A673 (cell line): Measurements from ENCODE around the gene ADAMTS9. TPM values are rescaled to one million over a fixed set of nuclear protein-coding genes. Genes with fewer than 3 reads are reported as not detected.

Experiments used
- BruUV-seq: library from RNA; stranded (reverse); fragments of 400-500 nt; replicated peaks from 2 replicates; lab custom pipeline; 2021; lab: Mats Ljungman, UMichigan
- CTCF ChIA-PET: fragments of 300-600 bp; sonication (Branson Sonifier 250); formaldehyde crosslinking; loops from one replicate; lab custom pipeline; 2022; ENCODE audit warnings: antibody characterized with exemption; lab: Charles Lee
- POLR2A ChIA-PET: fragments of 300-600 bp; sonication (Branson Sonifier 250); formaldehyde crosslinking; loops from one replicate; lab custom pipeline; 2022; ENCODE audit warnings: antibody characterized with exemption; ENCODE audit not compliant: low non-redundant PET; lab: Charles Lee
- DNase-seq: peaks from one replicate; pipeline ENCODE4 v3.0.0-alpha.2; 2015; ENCODE audit warnings: low spot score
- H3K27ac ChIP-seq: fragments of 200-600 bp; sonication (generic); 2 replicates; pipeline ENCODE4 v1.5.1; 2016; ENCODE audit warnings: mixed run types, low read depth, mild to moderate bottlenecking, mixed read lengths, antibody characterized with exemption, low read length; ENCODE audit not compliant: poor library complexity, severe bottlenecking
- H3K27me3 ChIP-seq: fragments of 200-600 bp; sonication (generic); replicated peaks from 2 replicates; pipeline ENCODE4 v1.6.1; 2017; ENCODE audit warnings: mixed run types, low read depth, mild to moderate bottlenecking, mixed read lengths, antibody characterized with exemption, low read length; ENCODE audit not compliant: insufficient read depth, poor library complexity
- H3K36me3 ChIP-seq: fragments of 200-600 bp; sonication (generic); 2 replicates; pipeline ENCODE4 v1.6.1; 2016; ENCODE audit warnings: mixed run types, mild to moderate bottlenecking, mixed read lengths, antibody characterized with exemption, low read length; ENCODE audit not compliant: insufficient read depth, poor library complexity, severe bottlenecking
- H3K4me1 ChIP-seq: fragments of 200-600 bp; sonication (generic); 2 replicates; pipeline ENCODE4 v1.6.1; 2017; ENCODE audit warnings: mixed run types, mild to moderate bottlenecking, mixed read lengths, antibody characterized with exemption, low read length; ENCODE audit not compliant: insufficient read depth, poor library complexity, severe bottlenecking
- H3K4me3 ChIP-seq: fragments of 200-600 bp; sonication (generic); 2 replicates; pipeline ENCODE4 v1.5.1; 2016; ENCODE audit warnings: low read depth, mixed run types, mild to moderate bottlenecking, mixed read lengths, low read length; ENCODE audit not compliant: poor library complexity, severe bottlenecking
- H3K9me3 ChIP-seq: fragments of 200-600 bp; sonication (generic); 2 replicates; pipeline ENCODE4 v1.6.1; 2016; ENCODE audit warnings: mixed run types, low read depth, mild to moderate bottlenecking, mixed read lengths, antibody characterized with exemption, low read length; ENCODE audit not compliant: poor library complexity, severe bottlenecking
- CTCF ChIP-seq: fragments of 300-800, 200-600 bp; sonication (generic); conservative IDR thresholded peaks from 2 replicates; pipeline ENCODE4 v1.5.1; 2017; ENCODE audit warnings: low read depth, mild to moderate bottlenecking, antibody characterized with exemption, low read length, moderate library complexity, mixed read lengths
- EZH2 ChIP-seq: fragments of 200-600 bp; sonication (generic); IDR thresholded peaks from 2 replicates; pipeline ENCODE4 v1.6.1; 2017; ENCODE audit warnings: borderline replicate concordance, low read depth, mild to moderate bottlenecking, mixed read lengths, antibody characterized with exemption, low read length; ENCODE audit not compliant: poor library complexity, severe bottlenecking
- intact Hi-C: fragments of 100-400 bp; cut with micrococcal nuclease; formaldehyde crosslinking; loops from one replicate; pipeline ENCODE4 v1.10.0; 2022; ENCODE audit not compliant: unreplicated experiment
- total RNA-seq: library from RNA; stranded (reverse); gene quantifications from 2 replicates; pipeline ENCODE4 v1.2.3, GENCODE V29; 2021

Gene ADAMTS9
- total RNA-seq, 1 experiment from 2014 or later, result 0.26 TPM

- Histone ChIP-seq H3K36me3 (no peaks in the 10 kb centered on the region), H3K27me3 (no peaks in the 10 kb centered on the region), H3K4me1 (peaks cover 5% of the 10 kb centered on the region), H3K27ac (no peak overlapping the region), H3K9me3 (no peaks in the 10 kb centered on the region), H3K4me3 (no peak overlapping the region)
- no peak for DNase-seq
- TF ChIP-seq CTCF, result no peak
- no peak for TF ChIP-seq EZH2
- ChIA-PET POLR2A (no interaction called here), CTCF (no interaction called here)
- intact Hi-C loops, result no loop called here
- BruUV-seq, result no TSS peak
Measured at GRCh38 chr3:64680334-64680733, 7.5 kb downstream of the ADAMTS9 start.

GRCh38 chr3:64677961-64678716 is 9.7 kb downstream of the ADAMTS9 start:
- no TSS peak for BruUV-seq
- Histone ChIP-seq H3K27me3 (no peaks in the 10 kb centered on the region), H3K4me3 (no peak overlapping the region), H3K9me3 (no peaks in the 10 kb centered on the region), H3K4me1 (no peaks in the 10 kb centered on the region), H3K27ac (no peak overlapping the region), H3K36me3 (no peaks in the 10 kb centered on the region)
- POLR2A ChIA-PET, result no interaction called here
- CTCF ChIA-PET, result no interaction called here
- TF ChIP-seq CTCF (no peak), EZH2 (no peak)
- DNase-seq, result no peak
- intact Hi-C loops, result no loop called here

- Histone ChIP-seq H3K27ac (no peak overlapping the region), H3K9me3 (no peaks in the 10 kb centered on the region), H3K4me1 (no peaks in the 10 kb centered on the region), H3K36me3 (no peaks in the 10 kb centered on the region), H3K4me3 (no peak overlapping the region), H3K27me3 (no peaks in the 10 kb centered on the region)
- ChIA-PET POLR2A (no interaction called here), CTCF (no interaction called here)
- TF ChIP-seq EZH2 (no peak), CTCF (no peak)
- DNase-seq, result no peak
- intact Hi-C loops, result no loop called here
- no TSS peak for BruUV-seq
Measured at GRCh38 chr3:64676831-64677230, 11.0 kb downstream of the ADAMTS9 start.
